ENCODE measurements around the gene SCN8A. TPM values are rescaled to one million over a fixed set of nuclear protein-coding genes. Genes with fewer than 3 reads are reported as not detected.

SCN8A gene
- total and polyA plus RNA-seq, 2 donors (not counting 3 experiments of a cell fraction or from before 2014, with no cell fraction given), result 9.4 to 20.4 TPM

DNA sequence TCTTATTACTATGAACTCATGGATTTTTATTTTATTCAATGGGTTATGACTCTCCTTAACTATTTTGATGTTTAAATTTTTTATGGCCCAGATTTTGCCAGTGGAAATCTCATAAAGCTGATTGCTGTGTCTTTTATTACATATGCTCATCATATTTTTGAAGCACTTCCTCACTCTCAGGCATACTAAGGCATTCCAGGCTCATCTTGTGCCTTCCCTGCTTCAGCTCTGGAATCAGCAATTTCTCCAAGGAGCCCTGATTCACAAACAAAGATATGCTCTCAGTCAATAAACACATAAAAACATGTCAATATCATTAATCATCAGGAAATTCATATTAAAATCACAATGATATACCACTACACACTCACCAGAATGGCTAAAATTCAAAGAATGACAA, 44.9 kb upstream of the SCN8A start:
- ChIA-PET CTCF (no interaction called here), POLR2A (no interaction called here)
- TF ChIP-seq, protein P1, sequence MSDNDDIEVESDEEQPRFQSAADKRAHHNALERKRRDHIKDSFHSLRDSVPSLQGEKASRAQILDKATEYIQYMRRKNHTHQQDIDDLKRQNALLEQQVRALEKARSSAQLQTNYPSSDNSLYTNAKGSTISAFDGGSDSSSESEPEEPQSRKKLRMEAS (IDR thresholded peaks at IDR 0.05; ENCODE audit: insufficient read depth, insufficient read length), result no peak
- no peak for TF ChIP-seq GATA2 (IDR thresholded peaks at IDR 0.05; ENCODE audit: insufficient read depth, insufficient read length, low read depth, low read length)
- TF ChIP-seq FOS (IDR thresholded peaks at IDR 0.05; ENCODE audit: borderline replicate concordance, insufficient read depth, low read length), result no peak
- TF ChIP-seq POLR2AphosphoS5 (IDR thresholded peaks at IDR 0.05; ENCODE audit: insufficient read depth, low read depth, low read length), result no peak
- TF ChIP-seq MYC (IDR thresholded peaks at IDR 0.05; ENCODE audit: low read depth, low read length), result no peak
- TF ChIP-seq, protein P2, sequence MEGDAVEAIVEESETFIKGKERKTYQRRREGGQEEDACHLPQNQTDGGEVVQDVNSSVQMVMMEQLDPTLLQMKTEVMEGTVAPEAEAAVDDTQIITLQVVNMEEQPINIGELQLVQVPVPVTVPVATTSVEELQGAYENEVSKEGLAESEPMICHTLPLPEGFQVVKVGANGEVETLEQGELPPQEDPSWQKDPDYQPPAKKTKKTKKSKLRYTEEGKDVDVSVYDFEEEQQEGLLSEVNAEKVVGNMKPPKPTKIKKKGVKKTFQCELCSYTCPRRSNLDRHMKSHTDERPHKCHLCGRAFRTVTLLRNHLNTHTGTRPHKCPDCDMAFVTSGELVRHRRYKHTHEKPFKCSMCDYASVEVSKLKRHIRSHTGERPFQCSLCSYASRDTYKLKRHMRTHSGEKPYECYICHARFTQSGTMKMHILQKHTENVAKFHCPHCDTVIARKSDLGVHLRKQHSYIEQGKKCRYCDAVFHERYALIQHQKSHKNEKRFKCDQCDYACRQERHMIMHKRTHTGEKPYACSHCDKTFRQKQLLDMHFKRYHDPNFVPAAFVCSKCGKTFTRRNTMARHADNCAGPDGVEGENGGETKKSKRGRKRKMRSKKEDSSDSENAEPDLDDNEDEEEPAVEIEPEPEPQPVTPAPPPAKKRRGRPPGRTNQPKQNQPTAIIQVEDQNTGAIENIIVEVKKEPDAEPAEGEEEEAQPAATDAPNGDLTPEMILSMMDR (IDR thresholded peaks at IDR 0.05; ENCODE audit: extremely low read depth in 1 of 2, insufficient read depth in 1 of 2, low read depth in 1 of 2, low read length in 2 of 2), result no peak
- no peak for TF ChIP-seq JUN (IDR thresholded peaks at IDR 0.05; ENCODE audit: borderline replicate concordance, insufficient read depth, insufficient read length, low read depth)
- no peak for TF ChIP-seq POLR2A (IDR thresholded peaks at IDR 0.05; ENCODE audit: low read depth, low read length)
- TF ChIP-seq EZH2 (IDR thresholded peaks at IDR 0.05; ENCODE audit: borderline replicate concordance, low read depth, low read length, severe bottlenecking), result no peak
- no peak overlapping the region for H3K27ac ChIP-seq (ENCODE audit: insufficient read depth, low read depth, low read length)
- FAIRE-seq (no peak), DNase-seq (ENCODE audit: low read depth, low spot score) (no peak)
- H3K9me1 ChIP-seq (replicated peaks; ENCODE audit: control insufficient read depth, extremely low read depth, insufficient read depth, low read length), result no peaks in the 10 kb centered on the region
- H3K4me1 ChIP-seq (ENCODE audit: control insufficient read depth, extremely low read depth, insufficient read depth, low read length), result no peaks in the 10 kb centered on the region
- H3K9me3 ChIP-seq (replicated peaks; ENCODE audit: control insufficient read depth, insufficient read depth, low read length), result no peaks in the 10 kb centered on the region
- no TSS peak for BruUV-seq (replicated peaks)
- H3K79me2 ChIP-seq (ENCODE audit: control insufficient read depth, insufficient read depth, low read length), result no peaks in the 10 kb centered on the region
- no peak overlapping the region for H3K9ac ChIP-seq (replicated peaks; ENCODE audit: extremely low read depth, insufficient read depth, low read length)
- dilution Hi-C loops (cut with MboI; ENCODE audit: extremely low pct_ligation_motif_present, low sequenced_read_pairs) (no loop called here), intact Hi-C loops (cut with micrococcal nuclease) (no loop called here)
- no peak overlapping the region for H3K4me3 ChIP-seq (replicated peaks in 1 of 3; ENCODE audit: insufficient read depth in 1 of 3, low read depth in 1 of 3, low read length in 3 of 3)
- peaks cover 11 to 23% of the 10 kb centered on the region in 2 experiments for H3K27me3 ChIP-seq (ENCODE audit: control insufficient read depth in 2 of 2, insufficient read depth in 2 of 2, low read length in 2 of 2)
- no peaks in the 10 kb centered on the region for H4K20me1 ChIP-seq (replicated peaks; ENCODE audit: control insufficient read depth, extremely low read depth, insufficient read depth, low read length)
- no peak overlapping the region for H2AFZ ChIP-seq (ENCODE audit: low read depth, low read length)
- no peak overlapping the region for H3K4me2 ChIP-seq (ENCODE audit: insufficient read depth, low read length)
- no peaks in the 10 kb centered on the region for H3K36me3 ChIP-seq (ENCODE audit: control insufficient read depth in 2 of 2, extremely low read depth in 1 of 2, insufficient read depth in 2 of 2, low read length in 2 of 2)

Measured in endothelial cell of umbilical vein (primary cell).